ENCODE results near the gene TESK2. TPM values are rescaled to one million over a fixed set of nuclear protein-coding genes. Genes with fewer than 3 reads are reported as not detected.

TESK2 gene
- total RNA-seq, 3 donors from 2014 or later (not counting 1 experiment from before 2014, with no cell fraction given) = 5.1 to 7.4 (median 6.0) TPM

GRCh38 chr1:45327644-45328515 is 163.1 kb downstream of the TESK2 start:
- no peaks in the 10 kb centered on the region for H3K9me3 Mint-ChIP-seq
- DNase-seq = no peak
- peak overlapping the region; percentile 52 for H3K4me3 Mint-ChIP-seq
- H3K4me1 ChIP-seq (ENCODE audit: control insufficient read depth, insufficient read depth, low read length) = peaks cover 16% of the 10 kb centered on the region
- no peaks in the 10 kb centered on the region for H3K9me3 ChIP-seq (ENCODE audit: control insufficient read depth, insufficient read depth, low read length)
- no peak overlapping the region for H3K27ac Mint-ChIP-seq
- intact Hi-C loops (cut with micrococcal nuclease) = no loop called here
- H3K27me3 ChIP-seq (ENCODE audit: control insufficient read depth, insufficient read depth, low read length) = no peaks in the 10 kb centered on the region
- H3K4me1 Mint-ChIP-seq = no peaks in the 10 kb centered on the region
- peaks cover 16% of the 10 kb centered on the region for H3K36me3 ChIP-seq (ENCODE audit: control insufficient read depth, insufficient read depth, low read length)
- H3K27ac ChIP-seq (ENCODE audit: low read length) = no peak overlapping the region
- no peaks in the 10 kb centered on the region for H3K36me3 Mint-ChIP-seq
- no peak overlapping the region for H3K4me3 ChIP-seq (ENCODE audit: low read length)
- no peaks in the 10 kb centered on the region for H3K27me3 Mint-ChIP-seq (ENCODE audit: low read depth in 2 of 2)
- no peak for ATAC-seq
- WGBS (ENCODE audit: insufficient coverage) = 64% methylated on average over 19 of the region's 19 CpGs
- TF ChIP-seq CTCF (IDR thresholded peaks at IDR 0.05) = no peak

- H3K4me3 ChIP-seq (ENCODE audit: low read length) = peak within 1 kb of the TSS; percentile 62
- DNase-seq (peak in 1 of 2 donors; percentile 73), ATAC-seq (peak; percentile 76 to 91 (median 81))
- peak within 1 kb of the TSS in 1 of 2 donors; percentile 54 for H3K27ac Mint-ChIP-seq
- H3K4me1 Mint-ChIP-seq = no peaks in the 10 kb centered on the region
- no peaks in the 10 kb centered on the region for H3K9me3 ChIP-seq (ENCODE audit: control insufficient read depth, insufficient read depth, low read length)
- H3K36me3 Mint-ChIP-seq = no peaks in the 10 kb centered on the region
- H3K4me1 ChIP-seq (ENCODE audit: control insufficient read depth, insufficient read depth, low read length) = peaks cover 16% of the 10 kb centered on the region
- no peaks in the 10 kb centered on the region for H3K9me3 Mint-ChIP-seq
- H3K36me3 ChIP-seq (ENCODE audit: control insufficient read depth, insufficient read depth, low read length) = peaks cover 7% of the 10 kb centered on the region
- intact Hi-C loops (cut with micrococcal nuclease) = no loop called here
- WGBS (ENCODE audit: insufficient coverage) = 10% methylated on average over 96 of the region's 96 CpGs
- H3K4me3 Mint-ChIP-seq = peak within 1 kb of the TSS; percentile 83
- no peak for TF ChIP-seq CTCF (IDR thresholded peaks at IDR 0.05)
- no peaks in the 10 kb centered on the region for H3K27me3 ChIP-seq (ENCODE audit: control insufficient read depth, insufficient read depth, low read length)
- no peak within 1 kb of the TSS for H3K27ac ChIP-seq (ENCODE audit: low read length)
- no peaks in the 10 kb centered on the region for H3K27me3 Mint-ChIP-seq (ENCODE audit: low read depth in 2 of 2)
These were observed 164.0 kb downstream of the TESK2 start, which contains the start of gene HPDL for GRCh38 chr1:45326627-45327623. TSS of gene HPDL (plus strand) at chr1:45326895. CDS start at chr1:45327149, 254 bp downstream.

- intact Hi-C loops (cut with micrococcal nuclease) = no loop called here
- H3K36me3 ChIP-seq (ENCODE audit: control insufficient read depth, insufficient read depth, low read length) = peaks cover 2% of the 10 kb centered on the region
- no peaks in the 10 kb centered on the region for H3K9me3 ChIP-seq (ENCODE audit: control insufficient read depth, insufficient read depth, low read length)
- Mint-ChIP-seq H3K36me3 (no peaks in the 10 kb centered on the region), H3K9me3 (no peaks in the 10 kb centered on the region), H3K4me1 (no peaks in the 10 kb centered on the region), H3K27me3 (ENCODE audit: low read depth in 2 of 2) (no peaks in the 10 kb centered on the region), H3K4me3 (peak overlapping the region; percentile 83), H3K27ac (peak overlapping the region in 1 of 2 donors; percentile 54)
- H3K4me3 ChIP-seq (ENCODE audit: low read length) = no peak overlapping the region
- ATAC-seq = no peak
- TF ChIP-seq CTCF (IDR thresholded peaks at IDR 0.05) = no peak
- 64% methylated on average over 6 of the region's 6 CpGs for WGBS (ENCODE audit: insufficient coverage)
- no peaks in the 10 kb centered on the region for H3K27me3 ChIP-seq (ENCODE audit: control insufficient read depth, insufficient read depth, low read length)
- no peak overlapping the region for H3K27ac ChIP-seq (ENCODE audit: low read length)
- H3K4me1 ChIP-seq (ENCODE audit: control insufficient read depth, insufficient read depth, low read length) = peaks cover 16% of the 10 kb centered on the region
- DNase-seq = no peak
These were observed 165.0 kb downstream of the TESK2 start for GRCh38 chr1:45325851-45326506.
